CD4-positive, alpha-beta T cell treated with Interleukin-6 at 100 ng/mL for 8 hours (primary cell): ENCODE data around the gene SHISA8.

Source experiments
- DNase-seq: peaks from one replicate; pipeline ENCODE4 v3.0.0-alpha.2; 2020; ENCODE audit warnings: mixed read lengths, low spot score

Gene SHISA8

DNA sequence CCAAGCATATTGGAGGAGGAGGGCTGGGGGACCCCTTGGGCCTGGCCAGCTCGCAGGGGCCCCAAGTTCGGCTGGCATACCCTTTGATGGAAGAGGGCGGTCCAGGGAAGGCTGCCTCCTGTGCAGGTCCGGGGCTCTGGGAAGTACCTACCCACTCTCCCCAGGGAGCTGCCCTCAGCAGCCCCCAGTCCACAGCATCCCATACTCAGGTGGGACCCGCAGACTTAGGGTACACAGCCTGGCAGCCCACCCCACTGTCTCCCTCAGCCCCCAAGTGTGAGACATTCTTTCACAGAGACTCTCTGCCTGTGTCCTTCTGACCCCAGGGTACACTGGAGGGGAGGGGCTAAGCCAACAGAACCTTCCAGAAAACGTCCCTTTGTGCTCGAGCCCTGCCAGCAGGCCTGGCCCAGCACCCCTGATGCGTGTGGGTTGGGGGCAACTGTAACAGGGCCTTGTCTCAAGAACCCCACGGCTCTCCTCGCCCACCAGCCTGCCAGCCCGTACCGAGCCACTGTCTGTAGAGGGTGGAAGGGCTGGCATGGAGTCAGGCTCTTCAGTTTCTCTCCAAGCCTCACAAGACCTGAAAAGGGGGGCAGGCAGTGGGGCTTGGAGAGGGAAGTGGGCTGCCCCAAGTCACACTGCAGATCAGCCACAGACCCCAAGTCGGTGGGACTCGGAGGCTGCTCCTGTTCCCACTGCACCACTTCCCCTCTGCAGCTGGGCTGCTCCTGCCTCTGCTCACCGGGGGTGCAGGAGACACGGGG, 18.7 kb upstream of the SHISA8 start:
- no peak for DNase-seq

DNA sequence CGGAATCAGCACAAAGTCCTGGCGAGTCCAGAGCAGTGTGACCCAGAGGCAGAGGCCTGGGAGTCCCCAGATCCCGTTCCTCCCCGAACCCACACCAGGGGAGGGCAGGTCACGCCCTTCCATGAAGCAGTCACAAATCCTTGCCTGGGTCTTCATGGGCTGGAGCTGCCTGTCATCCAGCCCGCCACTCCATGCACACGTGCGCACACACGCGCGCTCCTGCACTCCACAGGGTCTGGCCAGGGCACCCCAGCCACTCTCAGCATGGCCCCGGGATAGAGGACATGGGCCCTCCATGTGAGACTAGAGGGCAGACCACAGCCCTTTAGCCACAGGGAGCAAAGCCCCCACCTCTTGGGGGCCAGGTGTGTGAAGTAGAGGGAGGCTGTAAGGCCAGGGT, 17.5 kb upstream of the SHISA8 start:
- DNase-seq, result no peak

DNA sequence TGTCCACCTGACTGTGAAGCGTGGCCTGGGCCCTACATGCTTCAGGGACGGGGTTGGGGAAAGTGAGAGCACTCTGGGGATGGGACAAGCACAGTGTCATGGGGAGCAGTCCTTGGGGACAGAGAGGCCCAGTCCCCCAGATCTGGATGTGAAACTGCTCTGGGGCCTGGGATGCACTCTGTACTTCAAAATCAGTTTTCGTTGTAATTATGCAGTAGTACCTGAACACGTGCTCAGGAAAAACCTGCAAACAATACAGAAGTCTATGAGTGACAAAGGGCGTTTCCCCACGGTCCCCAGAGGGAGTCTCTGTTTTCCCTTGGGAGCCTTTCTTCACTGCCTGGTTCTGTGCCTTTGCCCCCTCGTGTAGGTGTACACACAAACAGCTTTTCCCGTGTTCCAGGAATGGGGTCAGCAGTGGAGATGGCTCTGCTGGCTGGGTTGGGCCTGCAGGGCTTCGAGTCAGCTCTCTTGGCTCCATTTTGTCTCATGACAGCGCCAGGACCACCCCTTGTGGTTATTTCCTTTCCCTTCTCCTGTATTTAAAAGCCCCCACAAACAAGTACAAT, 16.9 kb upstream of the SHISA8 start:
- DNase-seq, result no peak

DNA sequence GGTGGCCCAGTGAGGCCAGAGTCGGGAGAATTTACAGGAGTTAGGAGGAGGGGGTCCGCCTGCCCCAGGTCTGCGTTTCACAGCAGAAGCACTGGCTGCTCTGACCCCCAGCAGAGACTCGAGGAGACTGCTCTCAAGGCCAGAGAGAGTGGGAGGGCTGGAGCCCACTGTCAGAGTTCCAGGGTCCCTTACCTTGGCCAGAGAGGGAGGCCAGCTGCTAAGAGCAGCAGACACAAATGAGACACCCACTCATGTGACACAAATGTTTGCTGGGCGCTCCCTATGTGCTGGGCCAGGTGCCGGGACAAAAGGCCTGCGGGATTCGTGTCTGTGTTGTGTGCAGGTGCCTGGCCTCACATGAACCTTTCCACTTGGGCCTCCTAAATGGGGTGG, 14.5 kb upstream of the SHISA8 start:
- no peak for DNase-seq

DNA sequence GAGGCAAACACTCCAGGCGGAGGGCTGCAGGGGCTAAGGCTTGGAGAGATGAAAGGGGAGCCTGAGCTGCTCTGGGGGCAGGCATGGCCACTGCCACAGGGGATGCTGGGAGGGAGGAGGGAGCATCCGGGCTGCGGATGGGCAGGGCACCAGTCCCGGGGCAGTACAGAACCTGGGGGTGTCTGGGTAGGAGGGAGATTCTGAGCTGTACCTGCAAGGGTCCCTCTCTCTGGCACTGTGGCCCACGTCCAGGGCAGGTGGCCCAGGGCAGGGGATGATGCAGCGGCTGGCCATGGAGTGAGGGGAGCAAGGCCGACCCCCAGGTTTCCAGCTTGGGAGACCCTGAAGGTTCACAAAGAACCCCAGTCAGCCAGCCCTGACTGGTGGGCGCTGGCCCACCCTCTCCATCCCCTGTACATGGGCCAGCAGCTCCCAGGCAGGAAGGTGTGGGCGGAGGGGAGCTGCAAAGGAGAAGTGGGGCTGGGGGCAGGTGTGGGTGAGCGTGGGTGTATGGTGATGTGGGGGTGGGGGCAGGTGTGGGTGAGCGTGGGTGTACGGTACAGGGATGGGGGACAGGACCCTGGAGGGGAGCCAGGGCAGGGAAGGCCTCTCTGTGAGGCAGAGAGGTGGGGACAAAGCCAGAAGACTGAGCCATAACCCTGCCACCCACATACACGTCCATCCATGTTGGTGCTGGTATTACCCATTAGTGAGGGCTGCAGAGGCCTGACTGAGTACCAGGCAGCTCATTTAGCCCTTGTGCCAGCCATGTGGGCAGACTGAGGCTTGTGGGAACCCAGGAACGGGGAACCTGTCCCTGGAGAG, 13.9 kb upstream of the SHISA8 start:
- DNase-seq, result no peak

DNA sequence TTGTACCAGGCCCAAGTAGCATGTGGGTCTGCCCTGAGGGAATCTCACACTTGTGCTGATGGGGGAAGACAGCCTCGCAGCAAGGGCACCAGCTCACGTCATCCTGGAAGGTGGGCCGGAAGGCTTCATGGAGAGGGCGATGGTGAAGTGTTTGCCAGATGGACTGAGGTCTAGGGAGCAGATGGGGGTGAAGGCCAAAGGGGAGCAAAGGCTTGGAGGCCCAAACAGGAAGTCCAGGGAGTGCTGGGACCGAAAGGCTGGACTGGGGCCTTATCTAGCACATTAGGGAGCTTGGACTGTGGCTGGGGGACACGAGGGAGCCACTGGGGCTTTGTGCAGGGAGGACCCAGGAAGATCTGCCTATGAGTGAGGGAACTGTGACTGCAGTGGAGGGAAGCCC, 12.9 kb upstream of the SHISA8 start:
- no peak for DNase-seq

DNA sequence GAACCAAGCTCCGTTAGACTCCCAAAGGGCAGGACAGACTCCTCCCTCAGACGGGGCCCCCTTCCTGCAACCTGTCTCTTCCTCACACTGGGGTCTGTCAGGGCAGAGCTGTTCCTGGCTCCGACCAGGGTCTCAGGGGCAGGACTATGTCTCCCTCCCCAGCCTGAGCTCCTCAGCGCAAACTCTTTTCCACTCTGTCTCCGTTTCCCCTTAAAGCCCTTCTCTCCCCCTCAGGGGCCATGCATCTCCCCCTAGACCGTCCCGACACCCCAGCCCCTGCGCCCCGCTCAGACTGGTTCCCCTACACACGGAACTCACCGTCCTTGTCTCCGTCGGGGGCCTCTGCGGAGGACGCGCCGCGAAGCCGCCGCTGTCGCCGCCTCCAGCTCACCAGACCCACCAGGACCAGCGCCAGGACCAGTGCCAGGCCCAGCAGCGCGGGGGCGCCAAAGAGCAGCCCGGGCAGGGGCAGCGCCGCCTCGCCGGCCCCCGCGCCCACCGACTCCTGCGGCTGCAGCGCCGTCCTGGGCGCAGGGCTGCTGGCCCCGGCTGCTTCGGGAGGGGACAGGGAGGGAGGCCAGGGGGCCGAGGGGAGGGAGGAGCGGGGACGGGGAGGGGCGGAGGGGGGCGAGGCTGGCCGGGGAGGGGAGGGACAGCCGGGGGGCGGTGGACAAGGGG, 11.0 kb upstream of the SHISA8 start:
- DNase-seq, result peak; percentile 68

DNA sequence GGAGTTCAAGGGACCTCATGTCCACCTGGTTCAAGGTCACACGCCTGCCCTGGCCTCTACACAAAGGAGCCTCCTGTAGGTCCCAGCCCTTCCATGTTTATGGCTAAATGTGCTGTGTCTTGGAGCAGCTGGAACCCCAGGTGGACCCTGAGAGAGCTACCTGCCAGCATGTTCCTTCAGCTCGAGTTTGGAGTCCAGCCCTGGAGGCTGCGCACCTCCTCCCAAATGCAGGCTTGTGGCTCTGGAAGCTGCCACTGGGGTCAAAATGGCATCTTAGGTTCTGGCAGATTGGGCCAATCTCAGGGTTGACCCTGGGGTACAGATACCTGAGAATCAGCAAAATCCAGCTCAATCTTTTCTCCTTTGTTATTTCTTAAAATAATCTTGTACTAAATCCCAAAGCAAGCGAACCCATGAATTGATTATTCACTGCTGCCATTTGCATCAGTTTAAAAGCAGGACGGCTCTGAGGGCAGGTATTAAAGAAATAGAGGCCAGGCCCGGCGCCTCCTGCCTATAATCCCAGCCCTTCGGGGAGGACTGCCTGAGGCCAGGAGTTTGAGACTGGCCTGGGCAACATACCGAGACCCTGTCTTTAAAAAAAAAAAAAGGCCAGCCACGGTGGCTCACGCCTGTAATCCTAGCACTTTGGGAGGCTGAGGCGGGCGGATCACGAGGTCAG, 8.9 kb upstream of the SHISA8 start:
- no peak for DNase-seq

DNA sequence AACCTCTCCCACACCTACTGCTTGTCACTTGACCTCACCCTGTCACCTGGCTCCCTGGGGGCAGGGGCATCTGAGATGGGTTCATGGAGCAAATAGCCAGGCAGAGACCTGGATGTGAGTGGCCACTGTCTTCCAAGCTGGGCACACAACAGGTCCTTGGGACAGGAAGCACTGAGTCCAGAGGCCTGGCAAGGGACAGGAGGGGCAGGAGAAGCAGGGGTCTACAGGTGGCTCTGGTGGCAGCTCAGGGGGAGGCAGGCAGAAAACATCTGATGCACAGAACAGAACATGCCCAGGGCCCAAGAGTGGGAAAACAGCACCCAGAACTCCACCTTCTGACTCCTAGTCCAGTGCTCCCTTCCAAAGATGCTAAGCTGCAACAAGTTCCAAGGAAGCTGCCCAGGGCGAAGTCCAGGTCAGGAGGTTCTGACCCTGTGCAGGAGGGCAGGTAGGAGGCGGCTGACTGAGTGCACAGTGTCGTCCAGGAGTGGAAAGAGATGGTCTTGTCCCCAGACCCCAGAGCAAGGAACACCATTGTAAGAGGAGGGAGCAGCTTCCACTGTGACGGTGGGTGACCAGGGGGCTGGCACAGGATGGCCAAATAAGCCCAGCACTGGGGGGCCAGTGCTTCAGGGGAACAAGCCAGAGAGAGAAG, 8.2 kb upstream of the SHISA8 start:
- DNase-seq, result no peak

DNA sequence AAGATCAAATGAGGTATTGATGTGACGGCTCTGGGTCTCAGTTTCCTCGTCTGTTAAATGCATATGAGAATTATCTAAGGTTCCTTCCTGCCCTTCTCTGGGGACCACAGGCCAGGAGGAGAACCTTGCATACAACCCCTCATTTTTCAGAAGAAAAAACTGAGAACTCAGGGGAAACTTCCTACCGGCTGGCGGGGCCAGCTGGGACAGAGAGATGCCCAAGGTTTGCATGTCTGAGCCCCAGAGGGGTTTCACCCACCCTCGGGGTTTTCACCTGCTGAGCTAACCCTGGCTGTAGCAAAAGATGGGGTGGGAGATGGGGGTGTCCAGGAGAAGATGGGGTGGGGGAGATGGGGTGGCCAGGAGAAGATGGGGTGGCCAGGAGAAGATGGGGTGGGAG, 7.5 kb upstream of the SHISA8 start:
- no peak for DNase-seq

DNA sequence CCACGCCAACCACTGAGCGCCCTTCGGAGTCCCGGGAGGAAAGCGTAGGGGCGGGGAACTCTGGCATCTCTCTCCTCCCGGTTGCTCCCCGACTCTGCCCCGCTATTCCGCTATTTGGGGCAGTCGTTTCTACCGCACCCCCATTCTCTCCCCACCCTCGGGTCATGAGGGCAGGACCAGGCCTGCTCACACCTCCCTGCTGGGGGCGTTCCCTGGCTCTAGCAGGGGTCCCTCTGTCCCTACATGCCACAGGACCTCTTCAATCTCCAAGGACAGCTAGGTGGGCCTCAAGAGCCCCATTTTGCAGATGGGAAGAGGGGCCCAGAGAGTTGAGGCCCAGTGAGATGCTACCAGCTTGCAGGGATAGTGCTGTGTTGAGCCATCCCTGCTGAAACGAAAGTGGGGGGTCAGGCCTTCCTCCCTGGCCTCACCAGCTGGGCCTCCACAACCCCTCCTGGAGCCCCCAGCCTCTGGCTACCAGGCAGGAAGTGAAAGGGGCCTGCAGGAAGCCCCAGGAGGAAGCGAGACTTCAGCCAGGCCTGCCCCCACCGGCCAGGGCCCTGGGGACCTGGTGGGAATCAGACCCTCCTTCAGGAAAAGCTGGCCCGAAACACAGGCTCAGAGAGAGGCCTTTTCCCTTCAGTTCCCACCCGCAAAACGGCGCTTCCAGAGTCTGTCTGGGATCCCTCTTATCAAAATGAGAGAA, 5.5 kb upstream of the SHISA8 start:
- no peak for DNase-seq

DNA sequence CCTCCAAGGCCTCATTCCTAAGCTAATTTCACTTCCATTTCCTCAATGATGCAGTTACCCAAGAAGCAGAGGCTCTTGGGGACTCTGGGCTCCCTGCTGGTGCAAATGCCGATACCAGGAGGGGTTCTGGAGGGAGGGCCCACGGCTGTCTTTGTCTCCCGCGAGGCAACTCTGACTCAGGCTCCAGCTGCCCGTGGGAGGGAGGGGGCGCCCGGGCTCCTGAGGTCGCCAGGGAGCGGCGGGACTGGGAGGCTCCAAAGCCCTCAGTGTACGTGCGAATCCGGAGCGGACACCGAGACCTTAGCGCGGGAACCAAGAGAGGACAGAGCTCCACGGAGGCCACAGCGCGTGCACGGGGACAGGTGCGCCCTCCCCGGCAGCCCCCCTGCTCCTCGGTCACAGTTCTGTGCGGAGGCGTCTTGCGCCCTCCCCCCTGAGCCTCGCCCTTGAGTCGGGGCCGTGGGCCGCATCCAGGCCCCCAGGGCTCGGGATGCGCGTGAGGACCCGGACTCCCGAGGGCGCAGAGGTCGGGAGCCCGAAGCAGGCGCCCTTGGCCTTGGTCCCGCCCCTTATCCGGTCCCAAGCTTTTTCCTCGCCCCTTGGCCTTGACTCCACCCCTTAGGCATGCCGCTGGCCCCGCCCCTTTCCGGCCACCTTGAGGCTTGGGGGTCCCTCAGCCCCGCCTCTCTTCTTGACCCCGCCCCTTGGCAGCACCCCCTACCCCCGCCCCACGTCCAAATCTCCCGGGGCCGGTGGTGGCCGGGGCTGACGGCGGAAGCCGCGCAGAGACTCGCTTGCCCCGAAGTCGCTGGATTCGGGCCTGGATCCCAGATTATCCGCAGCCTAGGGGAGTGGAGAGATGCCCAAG, 4.7 kb upstream of the SHISA8 start:
- no peak for DNase-seq

DNA sequence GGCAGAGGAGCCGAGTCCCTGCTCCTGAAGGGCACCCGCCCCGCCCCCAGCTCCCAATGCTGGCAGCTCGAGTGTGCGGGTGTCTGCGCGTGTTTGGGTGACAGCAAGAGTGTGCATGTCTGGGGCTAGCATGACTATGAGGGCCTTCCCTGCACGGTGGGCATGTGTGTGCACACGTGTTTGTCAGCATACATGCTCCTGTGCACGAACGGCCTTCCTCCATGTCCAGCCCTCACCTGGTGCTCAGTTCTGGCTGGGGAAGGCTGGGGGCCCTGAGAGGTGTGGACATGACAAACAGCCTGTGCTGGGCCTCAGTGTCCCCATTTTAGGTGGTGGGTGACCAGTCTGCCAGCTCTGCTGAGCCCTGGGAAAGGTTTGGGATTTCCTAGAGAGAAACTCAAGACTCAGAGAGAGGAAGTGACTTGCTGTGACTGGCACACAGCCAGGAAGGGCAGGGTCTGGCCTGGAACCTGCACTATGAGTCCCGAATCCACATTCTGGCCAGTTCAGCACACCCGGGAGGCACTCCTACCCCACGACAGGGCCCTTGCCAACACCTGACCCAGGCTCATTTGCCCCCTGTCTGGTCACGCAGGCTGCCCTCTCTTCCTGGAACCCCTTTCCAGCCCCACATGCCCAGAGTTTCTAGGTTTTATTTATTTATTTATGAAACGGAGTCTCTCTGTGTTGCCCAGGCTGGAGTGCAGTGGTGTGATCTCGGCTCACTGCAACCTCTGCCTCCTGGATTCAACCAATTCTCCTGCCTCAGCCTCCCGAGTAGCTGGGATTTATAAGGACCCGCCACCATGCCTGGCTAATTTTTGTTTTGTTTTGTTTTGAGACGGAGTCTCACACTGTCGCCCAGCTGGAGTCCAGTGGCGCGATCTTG, 3.3 kb upstream of the SHISA8 start:
- DNase-seq, result no peak

DNA sequence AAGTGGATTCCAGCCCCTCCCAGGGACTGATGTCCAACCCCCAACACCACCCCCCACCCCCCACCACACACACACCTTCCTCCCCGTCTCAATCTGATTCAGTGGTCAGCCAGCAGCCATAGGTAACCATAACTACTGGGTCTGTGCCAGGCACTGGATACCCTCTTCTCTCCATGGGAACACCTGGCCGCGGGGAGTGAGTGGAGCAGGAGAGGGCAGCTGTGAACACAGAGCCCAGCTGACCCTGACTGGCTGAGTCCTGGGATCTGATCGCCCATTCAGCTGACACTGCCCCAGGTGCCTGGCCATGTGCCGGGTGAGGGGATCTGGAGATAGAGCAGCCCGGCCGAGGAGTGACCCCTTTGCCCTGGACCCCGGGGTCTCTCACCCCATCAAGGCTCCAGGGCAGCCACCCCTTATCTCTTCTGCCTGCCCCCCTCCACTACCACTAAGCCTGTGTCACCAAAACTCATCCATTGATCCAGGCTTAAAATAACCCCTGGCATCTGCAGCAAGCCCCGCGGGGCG, 2.6 kb upstream of the SHISA8 start:
- no peak for DNase-seq

DNA sequence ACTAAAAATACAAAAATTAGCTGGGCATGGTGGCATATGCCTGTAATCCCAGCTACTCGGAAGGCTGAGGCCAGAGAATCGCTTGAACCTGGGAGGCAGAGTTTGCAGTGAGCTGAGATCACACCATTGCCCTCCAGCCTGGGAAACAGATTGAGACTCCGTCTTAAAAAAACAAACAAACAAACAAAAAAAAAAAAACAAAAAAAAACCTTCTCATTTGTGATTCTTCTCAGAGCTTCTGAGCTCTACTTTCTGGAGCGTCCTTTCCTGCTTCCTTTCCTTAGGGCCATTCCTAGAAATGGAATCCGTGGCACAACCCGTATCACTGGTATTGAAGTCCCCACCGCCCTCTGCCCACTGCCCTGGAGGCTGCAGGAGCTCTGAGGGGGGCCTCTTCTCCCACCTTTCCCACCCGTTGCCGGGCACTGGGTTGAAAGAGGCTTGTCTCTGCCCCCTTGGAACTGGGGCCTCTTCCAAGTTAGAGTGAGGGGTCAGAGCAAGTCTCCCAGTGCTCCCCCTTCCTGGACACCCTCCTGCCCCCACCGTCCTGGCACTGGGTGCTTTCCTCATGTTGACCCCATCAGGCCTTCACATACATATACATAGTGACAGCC, 2.0 kb upstream of the SHISA8 start:
- no peak for DNase-seq

DNA sequence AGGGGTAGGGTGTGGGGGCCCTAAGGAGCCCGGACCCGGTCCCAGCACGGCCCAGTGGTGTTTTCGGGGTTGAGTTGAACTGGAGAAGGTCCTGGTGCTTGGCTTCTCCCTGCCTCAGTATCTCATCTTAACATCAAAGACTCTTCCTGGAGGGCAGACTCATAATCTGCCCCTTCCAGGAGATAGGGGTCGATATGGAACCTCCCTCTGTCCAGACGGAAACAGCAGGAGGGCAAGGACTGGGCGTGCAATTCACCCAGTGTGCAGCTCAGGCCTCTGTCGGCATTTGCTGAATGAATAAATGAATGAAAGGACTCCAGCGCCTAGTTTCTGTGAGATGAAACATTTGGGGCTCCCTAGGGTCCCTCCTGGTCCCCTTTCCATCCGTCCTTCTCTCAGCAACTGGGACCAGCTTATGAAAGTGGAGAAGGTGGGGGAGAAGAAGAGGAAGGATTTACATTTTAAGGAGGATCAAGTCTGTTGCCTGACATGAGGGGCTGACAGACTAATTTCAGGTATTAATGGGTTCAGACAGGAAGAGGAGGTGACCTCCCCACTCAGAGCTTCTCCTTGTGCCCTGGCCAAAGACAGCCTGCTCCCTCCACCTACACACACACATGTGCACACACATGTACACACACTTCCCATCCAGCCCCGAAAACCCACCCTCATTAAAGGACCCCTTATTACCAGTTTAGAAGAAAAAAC, 1.1 kb upstream of the SHISA8 start:
- DNase-seq, result no peak

DNA sequence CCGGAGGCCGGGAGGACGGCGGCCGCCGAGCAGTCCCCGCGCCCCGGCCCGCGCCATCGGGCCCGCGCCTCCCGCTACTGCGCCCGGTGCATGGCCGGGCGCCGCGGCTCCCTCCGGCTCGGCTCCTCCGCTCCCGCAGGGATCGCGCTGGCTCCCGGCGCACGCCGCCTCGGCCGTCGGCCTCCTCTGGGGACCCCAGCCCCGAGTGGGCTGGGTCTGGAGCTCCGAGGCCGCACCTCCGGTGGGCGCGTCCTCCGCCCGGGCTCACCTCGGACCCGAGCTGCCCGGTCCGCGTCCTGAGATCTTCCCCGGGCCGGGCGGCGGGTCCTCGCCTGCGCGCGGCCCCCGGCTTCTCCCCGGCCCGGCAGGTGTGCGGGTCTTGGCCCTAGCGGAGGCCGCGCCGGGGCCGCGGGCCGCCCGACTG, 251 bp downstream of the SHISA8 start:
- DNase-seq, result no peak
